Naive thymus-derived CD8-positive, alpha-beta T cell (primary cell): ENCODE results near the gene TPRG1. TPM values are rescaled to one million over a fixed set of nuclear protein-coding genes. Genes with fewer than 3 reads are reported as not detected.
A peak's percentile ranks its signal among the peaks of the same experiment; 100 is the strongest.

Experiments
- ATAC-seq, 2 donors: fragments of 150-1000 bp; cut with Tn5 transposase in 1 of 2; sonication (Bioruptor Pico), chemical (Tn5 transposase) in 1 of 2; 1 replicate in 1 of 2; 2 replicates in 1 of 2; pipeline ENCODE4 v1.10.0; 2021; ENCODE audit warnings: mild to moderate bottlenecking in 2 of 2, moderate library complexity in 2 of 2
- POLR2A ChIA-PET: fragments of 350-600 bp; sonication (Branson Sonifier 250); formaldehyde crosslinking; loops from one replicate; lab custom pipeline; 2021; ENCODE audit warnings: antibody characterized with exemption; lab: Charles Lee
- DNase-seq, 10 donors: peaks; one replicate each; pipeline versions ENCODE4 v3.0.0 to v3.0.0-alpha.2; 2020 to 2022
- H3K27ac Mint-ChIP-seq, 10 donors: one replicate each; pipeline ENCODE4 v1.8.0; 2020 to 2022; ENCODE audit warnings: mild to moderate bottlenecking in 10 of 10, mixed read lengths in 10 of 10, moderate library complexity in 4 of 10, inconsistent platforms in 1 of 10
- H3K27me3 Mint-ChIP-seq, 5 donors: one replicate each; pipeline ENCODE4 v1.8.0; 2021 to 2022; ENCODE audit warnings: mixed read lengths in 5 of 5
- H3K36me3 Mint-ChIP-seq, 3 donors: one replicate each; pipeline ENCODE4 v1.8.0; 2020 to 2022; ENCODE audit warnings: mixed read lengths in 3 of 3, mild to moderate bottlenecking in 2 of 3, inconsistent platforms in 1 of 3
- H3K4me1 Mint-ChIP-seq, 4 donors: one replicate each; pipeline ENCODE4 v1.8.0; 2021 to 2022; ENCODE audit warnings: mixed read lengths in 4 of 4
- H3K4me3 Mint-ChIP-seq, 10 donors: one replicate each; pipeline ENCODE4 v1.8.0; 2020 to 2022; ENCODE audit warnings: mild to moderate bottlenecking in 10 of 10, mixed read lengths in 10 of 10, moderate library complexity in 6 of 10, inconsistent platforms in 1 of 10
- H3K9me3 Mint-ChIP-seq, 9 donors: one replicate each; pipeline ENCODE4 v1.8.0; 2020 to 2022; ENCODE audit warnings: mixed read lengths in 9 of 9, mild to moderate bottlenecking in 3 of 9, inconsistent platforms in 1 of 9, moderate library complexity in 1 of 9
- polyA plus RNA-seq, 3 donors: library from polyadenylated mRNA; unstranded; fragments of 300-500 nt; fragmentation: Illumina TruSeq; gene quantifications; one replicate each; pipeline ENCODE4 v1.2.3, GENCODE V29; 2021
- total RNA-seq, 8 experiments: library from RNA in 2 of 8; stranded (reverse) in 2 of 8; gene quantifications; one replicate each; pipeline ENCODE4 v1.2.3 and lab custom pipeline; 2021 to 2026

The TPRG1 gene
- total and polyA plus RNA-seq, 5 experiments from 2014 or later, result 0.04 to 10.6 (median 5.3) TPM

DNA sequence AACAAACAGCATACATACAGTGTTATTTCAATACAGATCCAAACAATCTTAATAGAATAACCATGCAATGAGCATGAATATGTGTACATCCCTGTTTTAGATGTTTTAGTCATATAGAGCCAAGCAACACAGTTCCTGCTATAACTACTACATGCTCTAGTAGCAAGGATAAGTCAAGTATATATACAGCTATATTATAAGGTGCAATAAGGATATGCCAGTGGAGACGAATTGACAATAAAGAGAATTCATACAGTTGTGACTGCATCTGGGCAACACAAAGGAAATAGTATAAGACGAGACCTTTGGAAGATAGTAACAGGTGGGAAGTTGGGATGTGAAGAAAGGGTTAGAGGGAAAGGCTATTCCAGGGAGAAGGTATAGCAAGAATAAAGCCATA lies 103.4 kb downstream of the TPRG1 start:
- Mint-ChIP-seq H3K27me3 (no peaks in the 10 kb centered on the region), H3K27ac (peak overlapping the region in 3 of 10 donors; percentile 2 to 32 (median 15)), H3K4me1 (peaks cover 17 to 36% (median 28%) of the 10 kb centered on the region in 4 donors), H3K9me3 (peaks cover 0 to 1% (median 0%) of the 10 kb centered on the region in 9 donors), H3K36me3 (no peaks in the 10 kb centered on the region), H3K4me3 (no peak overlapping the region)
- DNase-seq (no peak), ATAC-seq (no peak)
- POLR2A ChIA-PET, result no interaction called here

DNA sequence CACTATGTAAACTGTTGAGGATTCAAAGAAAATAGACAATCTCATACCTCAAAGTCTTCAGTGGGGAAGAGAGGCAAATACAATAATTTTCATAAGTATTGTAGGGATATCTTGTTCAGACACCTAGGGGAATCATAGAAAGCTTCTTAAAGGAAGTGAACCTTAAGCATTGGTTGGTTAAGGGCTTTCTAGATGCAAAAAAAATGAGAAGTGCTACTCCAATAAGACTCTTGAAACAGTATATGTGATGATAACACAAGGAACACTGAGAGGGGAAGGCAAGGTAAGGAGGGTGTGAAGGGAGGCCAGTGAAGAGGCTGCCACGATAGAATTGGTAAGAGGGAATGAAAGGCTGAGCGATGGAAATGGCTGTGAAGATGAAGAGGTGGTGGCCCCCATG lies 104.1 kb downstream of the TPRG1 start:
- Mint-ChIP-seq H3K36me3 (no peaks in the 10 kb centered on the region), H3K9me3 (peaks cover 0 to 1% (median 0%) of the 10 kb centered on the region in 9 donors), H3K4me3 (no peak overlapping the region), H3K27me3 (no peaks in the 10 kb centered on the region), H3K4me1 (peaks cover 17 to 36% (median 28%) of the 10 kb centered on the region in 4 donors), H3K27ac (peak overlapping the region in 2 of 10 donors; percentile 5 to 32)
- no peak for ATAC-seq
- DNase-seq, result no peak
- POLR2A ChIA-PET, result interaction anchor here (0.9 kb wide), 1 partner anchor 42 kb away, joined by 3 read pairs; no protein-coding TSS in a partner anchor

DNA sequence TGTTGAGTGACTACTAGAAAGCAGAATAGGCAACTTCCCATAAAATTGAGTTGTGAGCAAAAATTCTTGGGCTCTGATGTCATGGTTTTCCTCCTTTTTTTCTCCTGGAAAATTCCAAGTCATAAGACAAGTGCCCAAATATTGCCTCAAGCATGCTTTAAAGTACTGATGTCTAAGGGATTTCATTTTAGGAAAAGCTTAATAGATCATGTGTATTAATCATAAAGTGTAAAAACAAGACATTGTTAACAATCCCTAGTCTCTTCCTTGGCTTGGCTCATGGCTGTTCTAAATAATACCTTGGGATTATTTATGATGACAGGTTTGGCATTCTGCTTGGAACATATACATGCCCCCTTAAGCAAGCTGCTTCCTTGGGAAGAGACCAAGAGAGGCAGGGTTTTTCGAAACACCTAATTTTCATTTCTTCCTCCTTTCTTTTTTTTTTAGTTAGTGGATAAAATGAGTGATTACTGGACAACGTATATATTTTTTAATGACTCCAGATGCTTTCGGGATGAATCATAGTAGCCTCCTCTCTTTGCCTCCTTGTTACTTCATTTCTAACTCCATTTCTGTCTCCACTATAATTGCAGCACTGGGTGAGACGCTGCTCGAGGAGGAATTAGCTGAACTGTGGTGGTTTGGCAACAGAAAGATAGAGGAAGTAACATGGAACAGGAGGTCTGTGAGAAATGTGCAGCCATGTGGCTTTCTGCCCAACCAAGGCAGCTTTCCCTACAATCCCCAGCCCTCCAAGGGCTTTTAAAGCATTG lies 104.9 kb downstream of the TPRG1 start:
- POLR2A ChIA-PET, result interaction anchor here (0.6 to 0.9 kb wide), 2 partner anchors 41 to 504 kb away, joined by 3 read pairs; no protein-coding TSS in a partner anchor
- H3K4me3 Mint-ChIP-seq, result no peak overlapping the region

DNA sequence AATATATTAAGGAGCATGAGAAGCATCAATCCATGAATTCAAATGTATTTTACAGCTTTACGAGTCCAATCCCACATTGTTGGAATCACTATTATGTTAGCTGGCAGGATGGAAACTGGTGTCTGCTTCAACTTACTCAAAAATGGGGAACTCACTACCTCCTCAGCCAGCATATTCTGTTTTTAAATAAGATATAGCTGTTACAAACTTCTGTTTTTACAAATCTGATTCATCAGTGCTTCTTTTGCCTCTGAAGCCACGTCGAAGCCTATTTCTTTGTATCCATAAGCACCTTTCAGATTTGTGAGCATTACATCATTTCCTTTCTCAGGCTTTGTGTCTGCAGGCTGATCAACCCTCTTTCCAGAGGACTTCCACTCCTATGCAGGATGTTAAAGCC lies 105.9 kb downstream of the TPRG1 start:
- Mint-ChIP-seq H3K4me3 (no peak overlapping the region), H3K4me1 (peaks cover 15 to 32% (median 27%) of the 10 kb centered on the region in 4 donors), H3K9me3 (peaks cover 0 to 1% (median 0%) of the 10 kb centered on the region in 9 donors), H3K27ac (no peak overlapping the region), H3K27me3 (no peaks in the 10 kb centered on the region), H3K36me3 (no peaks in the 10 kb centered on the region)
- POLR2A ChIA-PET, result no interaction called here
- DNase-seq (peak in 1 of 10 donors; percentile 8), ATAC-seq (no peak)

More for the DNA sequence above, 104.9 kb downstream of the TPRG1 start:
- Mint-ChIP-seq H3K4me1 (peaks cover 17 to 36% (median 28%) of the 10 kb centered on the region in 4 donors), H3K9me3 (peaks cover 0 to 1% (median 0%) of the 10 kb centered on the region in 9 donors), H3K27ac (peak overlapping the region in 3 of 10 donors; percentile 2 to 32 (median 2)), H3K27me3 (no peaks in the 10 kb centered on the region), H3K36me3 (no peaks in the 10 kb centered on the region)
- no peak for DNase-seq
- ATAC-seq, result no peak

DNA sequence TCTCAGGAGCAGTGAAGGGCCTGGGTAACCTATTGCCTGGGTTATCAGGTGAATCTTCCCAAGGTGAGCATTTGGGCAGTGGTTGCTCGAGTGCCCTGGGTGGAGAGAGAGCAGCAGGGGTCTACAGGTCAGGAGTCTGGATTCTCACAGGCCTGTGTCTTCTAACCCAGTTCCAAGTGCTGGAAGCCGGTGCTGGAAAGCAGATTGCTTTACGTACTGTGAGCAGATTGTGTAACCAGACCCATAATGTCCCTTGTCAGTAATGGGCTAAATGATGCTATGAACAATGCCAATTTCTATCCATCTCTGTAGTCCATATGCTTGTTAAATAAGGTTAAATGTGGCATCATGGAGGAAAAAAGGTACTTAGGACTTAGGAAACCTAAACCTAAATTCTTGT lies 106.5 kb downstream of the TPRG1 start:
- ATAC-seq (no peak), DNase-seq (no peak)
- POLR2A ChIA-PET, result no interaction called here
- Mint-ChIP-seq H3K4me3 (no peak overlapping the region), H3K27me3 (no peaks in the 10 kb centered on the region), H3K27ac (no peak overlapping the region), H3K36me3 (no peaks in the 10 kb centered on the region), H3K9me3 (peaks cover 0 to 1% (median 0%) of the 10 kb centered on the region in 9 donors), H3K4me1 (peaks cover 13 to 30% (median 22%) of the 10 kb centered on the region in 4 donors)

DNA sequence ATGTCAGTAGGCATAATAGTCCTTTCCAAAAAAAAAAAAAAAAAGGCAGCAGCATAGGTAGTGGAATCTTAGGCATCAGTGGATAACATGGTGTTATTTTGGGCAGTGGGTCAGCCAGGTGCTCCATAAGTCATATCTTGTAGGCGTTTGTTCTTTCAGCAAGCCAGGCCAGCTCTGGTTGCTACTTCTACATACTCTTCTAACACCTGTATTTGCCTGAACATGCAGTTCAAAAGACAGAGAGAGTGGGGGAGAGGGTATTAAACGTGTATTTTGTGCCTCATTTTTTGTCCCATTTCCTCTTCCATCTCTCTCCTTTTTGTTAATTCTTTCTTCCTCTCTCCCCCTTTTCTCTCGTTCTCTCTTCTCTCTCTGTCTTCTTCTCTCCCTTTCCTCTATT lies 110.4 kb downstream of the TPRG1 start:
- no peaks in the 10 kb centered on the region for H3K27me3 Mint-ChIP-seq
- POLR2A ChIA-PET, result no interaction called here
- H3K4me3 Mint-ChIP-seq, result no peak overlapping the region
- DNase-seq (no peak), ATAC-seq (no peak)
- peaks cover 16 to 31% (median 27%) of the 10 kb centered on the region in 4 donors for H3K4me1 Mint-ChIP-seq
- no peaks in the 10 kb centered on the region for H3K36me3 Mint-ChIP-seq
- no peaks in the 10 kb centered on the region for H3K9me3 Mint-ChIP-seq
- H3K27ac Mint-ChIP-seq, result peak overlapping the region in 1 of 10 donors; percentile 10

DNA sequence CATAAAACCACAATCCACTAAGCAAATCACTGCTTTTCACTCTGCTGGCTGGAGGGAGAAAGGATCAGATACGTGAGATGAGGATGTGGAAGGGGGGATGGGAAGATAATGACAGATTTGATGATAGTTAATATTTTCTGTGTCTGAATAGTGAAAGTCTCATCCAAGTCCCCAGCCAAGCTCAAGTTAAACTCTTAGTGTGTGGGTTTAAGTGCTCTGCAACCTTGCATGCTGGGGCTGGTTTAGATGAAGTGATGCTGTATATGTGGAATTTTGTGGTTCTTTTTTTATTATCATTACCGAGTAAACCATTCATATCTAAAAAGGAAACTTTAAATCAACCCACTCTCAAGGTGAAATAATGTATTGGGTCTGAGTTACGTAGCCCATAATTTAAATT lies 111.0 kb downstream of the TPRG1 start:
- POLR2A ChIA-PET, result no interaction called here
- no peaks in the 10 kb centered on the region for H3K27me3 Mint-ChIP-seq
- H3K27ac Mint-ChIP-seq, result peak overlapping the region in 1 of 10 donors; percentile 10

DNA sequence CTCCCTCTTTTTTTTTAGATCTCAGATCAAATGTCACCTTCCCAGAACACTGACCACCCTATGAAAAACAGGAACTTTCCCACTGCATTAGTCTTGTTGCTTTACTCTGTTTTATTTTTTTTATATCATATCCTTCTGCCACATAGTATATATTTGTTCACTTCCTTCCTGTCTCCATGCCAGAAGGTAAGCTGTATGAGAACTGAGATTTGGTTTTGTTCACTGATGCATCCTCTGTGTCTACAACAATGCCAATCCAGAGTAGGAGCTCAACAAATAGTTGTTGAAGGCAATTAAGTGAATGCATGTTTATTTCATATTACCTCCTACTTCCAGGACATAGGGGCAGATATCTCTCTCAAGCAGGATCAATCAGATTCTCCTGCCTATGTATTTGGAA lies 114.4 kb downstream of the TPRG1 start:
- Mint-ChIP-seq H3K4me1 (peaks cover 25 to 41% (median 33%) of the 10 kb centered on the region in 4 donors), H3K4me3 (peak overlapping the region in 7 of 10 donors; percentile 1 to 69 (median 53)), H3K27me3 (no peaks in the 10 kb centered on the region), H3K27ac (peak overlapping the region in 8 of 10 donors; percentile 0 to 86 (median 30)), H3K9me3 (no peaks in the 10 kb centered on the region), H3K36me3 (no peaks in the 10 kb centered on the region)
- POLR2A ChIA-PET, result interaction anchor here (0.9 kb wide), 1 partner anchor 45 kb away, joined by 3 read pairs; no protein-coding TSS in a partner anchor
- ATAC-seq (peak; percentile 49 to 82), DNase-seq (peak in 2 of 10 donors; percentile 26 to 40)

More for the DNA sequence above, 111.0 kb downstream of the TPRG1 start:
- no peaks in the 10 kb centered on the region for H3K36me3 Mint-ChIP-seq
- peaks cover 16 to 30% (median 25%) of the 10 kb centered on the region in 4 donors for H3K4me1 Mint-ChIP-seq
- H3K4me3 Mint-ChIP-seq, result no peak overlapping the region
- DNase-seq (no peak), ATAC-seq (no peak)
- H3K9me3 Mint-ChIP-seq, result no peaks in the 10 kb centered on the region

DNA sequence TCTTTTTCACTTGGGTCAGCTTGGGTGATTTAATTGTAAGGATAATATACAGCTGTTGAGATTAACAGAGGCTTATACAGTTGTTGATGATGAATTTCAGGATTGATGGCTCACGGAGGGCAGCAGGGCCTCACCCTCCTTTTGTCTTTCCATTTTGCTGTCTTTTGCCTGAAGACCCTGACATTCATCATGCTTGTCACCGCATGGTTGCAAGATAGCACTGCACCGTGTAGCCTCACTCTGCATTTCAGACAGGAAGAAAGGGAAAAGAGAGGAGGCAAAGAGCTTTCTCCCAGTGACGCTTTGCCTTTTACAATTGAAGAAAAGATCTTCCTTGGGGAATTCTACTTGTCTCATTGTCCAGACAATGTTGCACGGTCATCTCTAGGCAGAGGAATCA lies 115.1 kb downstream of the TPRG1 start:
- Mint-ChIP-seq H3K27me3 (no peaks in the 10 kb centered on the region), H3K4me3 (peak overlapping the region in 6 of 10 donors; percentile 10 to 69 (median 54)), H3K36me3 (no peaks in the 10 kb centered on the region), H3K9me3 (no peaks in the 10 kb centered on the region), H3K4me1 (peaks cover 25 to 41% (median 33%) of the 10 kb centered on the region in 4 donors), H3K27ac (peak overlapping the region in 5 of 10 donors; percentile 2 to 33 (median 13))
- DNase-seq, result no peak
- ATAC-seq, result no peak
- POLR2A ChIA-PET, result interaction anchor here (0.6 kb wide), 1 partner anchor 209 kb away, joined by 4 read pairs; no protein-coding TSS in a partner anchor

DNA sequence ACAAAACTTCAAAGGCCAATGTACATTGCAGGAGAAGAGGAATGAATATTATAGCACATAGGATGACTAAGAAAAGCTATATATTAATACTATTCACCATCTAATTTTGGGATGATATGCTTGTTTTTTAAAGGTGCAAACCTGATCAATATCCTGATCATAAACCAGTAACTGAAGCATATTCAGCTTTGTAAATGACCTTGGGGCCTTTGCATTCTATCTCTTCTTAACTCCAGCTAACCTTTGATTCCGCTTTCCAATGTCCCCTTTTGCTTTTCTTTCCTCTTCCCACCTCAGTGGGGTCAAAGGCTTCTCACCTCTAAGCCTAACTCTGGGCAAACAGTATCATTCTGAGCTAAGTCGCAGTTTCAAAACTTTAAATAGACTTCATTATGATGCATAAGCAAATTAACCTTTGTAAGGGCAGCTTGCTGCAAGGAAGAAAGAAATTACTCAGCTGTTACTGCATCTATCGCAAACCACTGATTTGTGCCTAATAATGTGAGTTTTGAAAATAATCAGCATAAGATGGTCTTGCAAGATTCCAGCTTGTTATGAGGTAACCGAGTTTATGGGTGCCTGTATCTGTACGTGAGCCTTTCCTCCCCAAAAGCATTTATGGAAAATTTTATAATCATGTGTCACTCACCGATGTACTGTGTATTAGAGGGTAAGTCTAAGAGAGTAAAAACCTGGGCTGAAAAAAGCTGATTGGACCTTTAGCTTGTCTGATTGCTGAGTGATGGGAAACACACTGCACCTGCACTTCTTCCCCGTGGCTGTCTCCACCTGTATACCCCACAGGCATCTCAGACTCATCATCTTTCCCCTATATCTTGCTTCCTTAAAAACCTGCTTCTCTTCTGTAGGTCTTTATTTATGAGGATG lies 116.8 kb downstream of the TPRG1 start:
- ATAC-seq, result no peak
- POLR2A ChIA-PET, result interaction anchor here (0.8 kb wide), 1 partner anchor 11 kb away, joined by 3 read pairs; no protein-coding TSS in a partner anchor
- Mint-ChIP-seq H3K27me3 (no peaks in the 10 kb centered on the region), H3K36me3 (no peaks in the 10 kb centered on the region), H3K9me3 (no peaks in the 10 kb centered on the region), H3K4me1 (peaks cover 22 to 35% (median 33%) of the 10 kb centered on the region in 4 donors), H3K4me3 (no peak overlapping the region), H3K27ac (peak overlapping the region in 3 of 10 donors; percentile 6 to 61 (median 30))
- no peak for DNase-seq

DNA sequence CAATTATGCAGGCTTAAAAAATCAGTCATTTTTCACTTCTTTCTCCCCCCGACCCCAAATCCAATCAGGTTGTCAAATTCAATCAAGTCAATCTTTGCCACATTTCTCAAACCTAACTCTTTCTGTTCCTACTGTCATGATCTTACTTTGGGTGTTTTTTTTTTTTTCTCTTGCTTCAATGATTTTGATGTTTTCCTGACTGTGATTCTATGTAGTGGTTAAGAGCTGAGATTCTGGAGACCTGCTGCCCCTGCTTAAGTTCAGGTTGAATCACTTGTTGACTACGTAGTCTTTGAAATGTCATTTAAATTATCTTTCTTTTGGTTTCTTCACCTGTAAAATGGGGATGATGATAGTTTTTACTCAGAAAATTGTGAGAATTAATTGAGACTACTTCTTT lies 117.5 kb downstream of the TPRG1 start:
- no peak for ATAC-seq
- Mint-ChIP-seq H3K9me3 (no peaks in the 10 kb centered on the region), H3K36me3 (no peaks in the 10 kb centered on the region), H3K4me3 (no peak overlapping the region), H3K4me1 (peaks cover 26 to 37% (median 34%) of the 10 kb centered on the region in 4 donors), H3K27me3 (peaks cover 0 to 1% (median 0%) of the 10 kb centered on the region in 5 donors), H3K27ac (peak overlapping the region in 3 of 10 donors; percentile 0 to 61 (median 30))
- POLR2A ChIA-PET, result interaction anchor here (0.8 kb wide), 1 partner anchor 10 kb away, joined by 3 read pairs; no protein-coding TSS in a partner anchor
- DNase-seq, result peak in 1 of 10 donors; percentile 22
